K562 (cell line): ENCODE results near the gene KNG1. TPM values are rescaled to one million over a fixed set of nuclear protein-coding genes. Genes with fewer than 3 reads are reported as not detected.

Source experiments
- ATAC-seq: fragments of 200-7000 bp; cut with Tn5 transposase; 3 replicates; pipeline ENCODE4 v1.9.1; 2020; ENCODE audit warnings: moderate library complexity
- BruUV-seq: library from RNA; stranded (reverse); fragments of 400-500 nt; replicated peaks from 2 replicates; lab custom pipeline; 2021; lab: Mats Ljungman, UMichigan
- CTCF ChIA-PET: fragments of 300-600 bp; formaldehyde crosslinking; extraction: SDS; loops from one replicate; lab custom pipeline; 2021; ENCODE audit warnings: low intra/inter-chr PET ratio; lab: Yijun Ruan, JAX
- POLR2A ChIA-PET: fragments of 300-600, 350-650 bp; sonication (Branson Sonifier 250); formaldehyde crosslinking; extraction: SDS; loops from one replicate; lab custom pipeline; 2021; ENCODE audit warnings: antibody characterized with exemption, inconsistent platforms; lab: Yijun Ruan, JAX
- DNase-seq, 4 experiments: peaks; one replicate each; pipeline versions ENCODE4 v3.0.0 to v3.0.0-alpha.2; 2011 to 2018; ENCODE audit warnings: low spot score in 3 of 4, mixed read lengths in 3 of 4; ENCODE audit errors: extremely low read depth in 1 of 4
- FAIRE-seq: peaks from 2 replicates; lab custom pipeline; 2011; peaks lifted over from hg19 to GRCh38; lab: Jason Lieb, UNC
- H2AFZ ChIP-seq: 2 replicates; pipeline ENCODE4 v1.6.0; 2011; ENCODE audit warnings: low read depth, low read length, control low read depth, inconsistent platforms
- H3K27ac ChIP-seq: fragments of 200-600 bp; 3 replicates; pipeline ENCODE4 v1.8.0; 2011; ENCODE audit warnings: low read depth, mild to moderate bottlenecking, control low read depth, inconsistent platforms, low read length, moderate library complexity, mixed read lengths; ENCODE audit errors: extremely low read depth
- H3K27me3 ChIP-seq, 2 experiments: fragments of 300-600 bp in 1 of 2; 2 replicates in 1 of 2; 3 replicates in 1 of 2; pipeline versions ENCODE4 v1.6.0 to v1.8.0; 2011; ENCODE audit warnings: inconsistent platforms in 2 of 2, low read length in 2 of 2, mild to moderate bottlenecking in 1 of 2, mixed read lengths in 1 of 2, moderate library complexity in 1 of 2; ENCODE audit not compliant: control insufficient read depth in 2 of 2, insufficient read depth in 2 of 2
- H3K36me3 ChIP-seq: fragments of 300-600 bp; 3 replicates; pipeline ENCODE4 v1.8.0; 2011; ENCODE audit warnings: mild to moderate bottlenecking, low read length, inconsistent platforms; ENCODE audit not compliant: control insufficient read depth, insufficient read depth
- H3K4me1 ChIP-seq, 2 experiments: fragments of 200-600 bp in 1 of 2; replicated peaks in 1 of 2; 2 replicates in 1 of 2; 3 replicates in 1 of 2; pipeline versions ENCODE4 v1.5.1 to v1.8.0; 2011; ENCODE audit warnings: inconsistent platforms in 2 of 2, low read length in 2 of 2, mild to moderate bottlenecking in 1 of 2, mixed read lengths in 1 of 2, moderate library complexity in 1 of 2; ENCODE audit not compliant: control insufficient read depth in 2 of 2, insufficient read depth in 2 of 2
- H3K4me2 ChIP-seq: 2 replicates; pipeline ENCODE4 v1.6.1; 2011; ENCODE audit warnings: low read length, control low read depth, inconsistent platforms, mixed read lengths; ENCODE audit not compliant: insufficient read depth
- H3K4me3 ChIP-seq: fragments of 200-600 bp; sonication (generic), shearing (Covaris generic); 2 replicates; pipeline ENCODE4 v1.5.1; 2016; ENCODE audit warnings: control low read depth, inconsistent platforms
- H3K79me2 ChIP-seq: fragments of 200-600 bp; 3 replicates; pipeline ENCODE4 v1.8.0; 2011; ENCODE audit warnings: low read length, inconsistent platforms; ENCODE audit not compliant: control insufficient read depth, insufficient read depth
- H3K9ac ChIP-seq, 2 experiments: 2 replicates each; pipeline versions ENCODE4 v1.6.0 to v1.6.1; 2011; ENCODE audit warnings: low read depth in 2 of 2, low read length in 2 of 2, control low read depth in 1 of 2, inconsistent platforms in 1 of 2, mild to moderate bottlenecking in 1 of 2, mixed read lengths in 1 of 2; ENCODE audit not compliant: insufficient read depth in 1 of 2
- H3K9me1 ChIP-seq: one replicate; pipeline ENCODE4 v1.6.0; 2011; ENCODE audit warnings: inconsistent platforms, mild to moderate bottlenecking, low read length, moderate library complexity; ENCODE audit not compliant: control insufficient read depth, insufficient read depth
- H3K9me3 ChIP-seq: replicated peaks from 2 replicates; pipeline ENCODE4 v1.5.1; 2011; ENCODE audit warnings: low read depth, low read length, inconsistent platforms; ENCODE audit not compliant: control insufficient read depth, insufficient read depth
- H4K20me1 ChIP-seq: replicated peaks from 2 replicates; pipeline ENCODE4 v1.6.1; 2011; ENCODE audit warnings: low read length, inconsistent platforms, mixed read lengths; ENCODE audit not compliant: control insufficient read depth, insufficient read depth
- ERF ChIP-seq: fragments of 450-650 bp; formaldehyde crosslinking; IDR thresholded peaks from 2 replicates; pipeline ENCODE4 v1.4.0; 2020; ENCODE audit warnings: mild to moderate bottlenecking, mixed read lengths
- EWSR1 ChIP-seq: fragments of 450-650 bp; IDR thresholded peaks from 2 replicates; pipeline ENCODE4 v1.6.1; 2018; ENCODE audit warnings: borderline replicate concordance, mild to moderate bottlenecking, low read depth, moderate library complexity; ENCODE audit not compliant: partially characterized antibody
- KDM5B ChIP-seq: fragments of 200-600 bp; sonication (generic); IDR thresholded peaks from 2 replicates; pipeline ENCODE4 v1.6.1; 2012; ENCODE audit warnings: low read depth, mild to moderate bottlenecking, moderate library complexity, low read length, control low read depth, inconsistent platforms; ENCODE audit not compliant: insufficient replicate concordance
- MCM2 ChIP-seq: fragments of 450-650 bp; IDR thresholded peaks from 2 replicates; pipeline ENCODE4 v1.6.1; 2017; ENCODE audit warnings: low read depth, mild to moderate bottlenecking
- PURB ChIP-seq: sonication (generic); formaldehyde crosslinking; IDR thresholded peaks from 2 replicates; pipeline ENCODE4 v1.9.0; 2021; ENCODE audit warnings: low read depth, mild to moderate bottlenecking, missing genetic modification reagents
- RFX7 ChIP-seq: fragments of 250-450 bp; sonication (Bioruptor Pico); IDR thresholded peaks from 2 replicates; pipeline ENCODE4 v1.5.1; 2021; ENCODE audit warnings: mild to moderate bottlenecking
- SMARCA5 ChIP-seq: fragments of 450-650 bp; IDR thresholded peaks from 2 replicates; pipeline ENCODE4 v1.6.1; 2016
- SPI1 ChIP-seq: IDR thresholded peaks from 2 replicates; pipeline ENCODE4 v1.6.1; 2011; ENCODE audit warnings: low read depth, low read length, control low read depth, borderline replicate concordance
- ZNF780A ChIP-seq: fragments of 250-450 bp; sonication (Bioruptor Pico); IDR thresholded peaks from 2 replicates; pipeline ENCODE4 v1.5.0; 2021; ENCODE audit warnings: mild to moderate bottlenecking
- WGBS: fragments of 100-300 bp; shearing (Covaris generic); methylation state at CpG from one replicate; pipeline ENCODE4 v1.1.6; 2016; ENCODE audit warnings: low coverage, mixed read lengths; ENCODE audit not compliant: insufficient coverage; ENCODE audit errors: missing lambda C conversion rate; 5-methylcytosine and 5-hydroxymethylcytosine counted together
- in situ Hi-C: fragments of 300-500 bp; cut with MboI; formaldehyde crosslinking; loops from 4 replicates; pipeline ENCODE4 v1.15.0; 2018; ENCODE audit warnings: inconsistent platforms, mixed read lengths
- intact Hi-C: fragments of 100-400 bp; cut with micrococcal nuclease; formaldehyde crosslinking; loops from 2 replicates; pipeline ENCODE4 v1.14.2; 2022
- polyA plus RNA-seq, 8 experiments: library from polyadenylated mRNA; depleted of rRNA in 4 of 8; stranded (reverse) in 5 of 8; unstranded in 3 of 8; fragments of >200 nt; fragmentation: Nextera tagmentation in 2 of 8; fragmentation: Illumina TruSeq in 1 of 8; extraction: Ambion mirVana in 2 of 8; extraction: Trizol in 1 of 8; gene quantifications; 2 replicates each; pipeline versions ENCODE4 v1.2.1 to v1.2.3, GENCODE V29; 2011 to 2014; ENCODE audit warnings: inconsistent platforms in 1 of 8, missing spikeins in 1 of 8
- total RNA-seq, 7 experiments: library from RNA; depleted of rRNA in 6 of 7; stranded (reverse); fragments of >200 nt in 6 of 7; fragmentation: Illumina TruSeq in 2 of 7; extraction: Trizol in 2 of 7; gene quantifications; 2 replicates each; pipeline versions ENCODE4 v1.2.1 to v1.2.3, GENCODE V29; 2011 to 2021; ENCODE audit warnings: low replicate concordance in 1 of 7
- TF ChIP-seq, protein P1 (sequence below): sonication (generic); formaldehyde crosslinking; IDR thresholded peaks from 2 replicates; pipeline ENCODE4 v1.8.0; 2022; ENCODE audit warnings: mild to moderate bottlenecking, missing genetic modification reagents, borderline replicate concordance
- TF ChIP-seq, protein P2 (sequence below): fragments of 450-650 bp; IDR thresholded peaks from 2 replicates; pipeline ENCODE4 v1.6.1; 2016
- TF ChIP-seq, protein P3 (sequence below): fragments of 450-650 bp; formaldehyde crosslinking; IDR thresholded peaks from 2 replicates; pipeline ENCODE4 v1.4.0; 2022; ENCODE audit warnings: missing genetic modification characterization

Gene KNG1
- total and polyA plus RNA-seq, 9 of the 15 experiments (the other 6 are each of a cell fraction or from before 2014, with no cell fraction given), result 0.09 TPM; not detected in 8

DNA sequence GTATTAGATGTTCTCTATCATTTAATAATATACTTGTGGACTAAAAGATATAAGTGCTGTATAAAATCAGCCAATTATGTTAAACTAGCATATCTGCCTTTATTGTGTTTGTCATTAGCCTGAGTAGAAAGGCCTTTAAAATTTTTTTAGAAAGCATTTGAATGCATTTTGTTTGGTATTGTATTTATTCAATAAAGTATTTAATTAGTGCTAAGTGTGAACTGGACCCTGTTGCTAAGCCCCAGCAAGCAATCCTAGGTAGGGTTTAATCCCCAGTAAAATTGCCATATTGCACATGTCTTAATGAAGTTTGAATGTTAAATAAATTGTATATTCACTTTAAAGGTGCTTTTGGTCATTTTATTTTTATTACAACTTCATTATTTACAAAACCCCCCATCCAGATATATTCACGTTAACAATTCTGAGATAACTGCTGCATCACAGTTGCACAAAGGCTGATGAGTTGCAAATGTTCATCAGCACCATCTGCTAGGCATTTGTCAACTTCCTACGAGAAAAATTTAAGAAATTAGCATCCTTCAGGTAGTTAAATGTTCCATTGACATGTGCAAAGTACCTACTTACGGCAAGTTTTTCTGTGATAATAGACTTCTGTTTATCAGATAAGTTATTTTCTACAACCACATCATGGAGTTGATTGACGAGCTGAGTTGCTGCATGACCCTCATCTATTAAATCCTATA, 72.5 kb downstream of the KNG1 start (continued):
- TF ChIP-seq, protein P1, sequence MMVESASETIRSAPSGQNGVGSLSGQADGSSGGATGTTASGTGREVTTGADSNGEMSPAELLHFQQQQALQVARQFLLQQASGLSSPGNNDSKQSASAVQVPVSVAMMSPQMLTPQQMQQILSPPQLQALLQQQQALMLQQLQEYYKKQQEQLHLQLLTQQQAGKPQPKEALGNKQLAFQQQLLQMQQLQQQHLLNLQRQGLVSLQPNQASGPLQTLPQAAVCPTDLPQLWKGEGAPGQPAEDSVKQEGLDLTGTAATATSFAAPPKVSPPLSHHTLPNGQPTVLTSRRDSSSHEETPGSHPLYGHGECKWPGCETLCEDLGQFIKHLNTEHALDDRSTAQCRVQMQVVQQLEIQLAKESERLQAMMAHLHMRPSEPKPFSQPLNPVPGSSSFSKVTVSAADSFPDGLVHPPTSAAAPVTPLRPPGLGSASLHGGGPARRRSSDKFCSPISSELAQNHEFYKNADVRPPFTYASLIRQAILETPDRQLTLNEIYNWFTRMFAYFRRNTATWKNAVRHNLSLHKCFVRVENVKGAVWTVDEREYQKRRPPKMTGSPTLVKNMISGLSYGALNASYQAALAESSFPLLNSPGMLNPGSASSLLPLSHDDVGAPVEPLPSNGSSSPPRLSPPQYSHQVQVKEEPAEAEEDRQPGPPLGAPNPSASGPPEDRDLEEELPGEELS (CRISPR knock-in tag), result no peak
- TF ChIP-seq PURB (CRISPR knock-in tag), result no peak

DNA sequence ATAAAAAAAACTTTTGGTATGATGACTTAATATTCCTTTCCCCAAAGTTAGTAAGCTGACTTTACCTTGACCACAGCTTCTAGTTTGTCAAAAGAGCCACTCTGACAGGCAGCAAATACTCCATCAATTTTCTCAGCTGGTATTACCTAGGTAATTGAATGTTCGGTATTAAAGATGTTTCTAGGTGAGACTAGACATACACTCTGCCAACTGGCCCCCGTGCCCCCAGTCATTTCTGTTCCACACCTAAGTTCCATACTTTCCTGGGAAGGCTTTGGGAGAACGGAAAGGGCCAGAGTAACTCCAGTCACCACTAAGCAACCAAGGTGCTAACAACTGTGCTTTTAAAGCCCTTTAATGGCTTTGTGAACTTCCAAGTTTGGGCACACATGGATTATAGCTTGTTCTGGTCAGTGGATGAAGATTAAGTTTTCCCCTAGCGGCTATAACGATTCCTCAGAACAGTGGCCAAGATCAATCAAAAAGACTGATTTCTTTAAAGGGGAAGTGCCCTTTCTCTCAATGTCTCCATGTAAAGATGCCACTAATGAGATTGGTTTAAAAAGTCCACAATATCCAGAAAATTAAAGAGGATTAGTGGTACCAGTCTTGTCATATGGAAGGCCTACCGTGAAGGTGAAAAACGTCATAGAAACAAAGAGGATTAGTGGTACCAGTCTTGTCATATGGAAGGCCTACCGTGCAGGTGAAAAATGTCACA, 73.3 kb downstream of the KNG1 start:
- peaks cover 97% of the 10 kb centered on the region for H3K36me3 ChIP-seq
- intact Hi-C loops, result no loop called here
- DNase-seq (peak in 2 of 4 experiments; percentile 15 to 54), ATAC-seq (peak; percentile 65), FAIRE-seq (no peak)
- POLR2A ChIA-PET, result interaction anchor here (0.6 to 3.1 kb wide), 7 partner anchors 7 to 311 kb away, joined by 3 to 24 read pairs (median 3); partner anchors contain the start of genes EIF4A2 and RFC4
- H3K79me2 ChIP-seq, result peaks cover 37% of the 10 kb centered on the region
- in situ Hi-C loops, result no loop called here
- H3K9ac ChIP-seq, result no peak overlapping the region
- no peak overlapping the region for H3K4me3 ChIP-seq
- peaks cover 46% of the 10 kb centered on the region for H4K20me1 ChIP-seq
- H3K9me1 ChIP-seq, result no peaks in the 10 kb centered on the region
- CTCF ChIA-PET, result no interaction called here
- H2AFZ ChIP-seq, result no peak overlapping the region
- WGBS, result 46% methylated on average over 8 of the region's 8 CpGs
- peaks cover 0 to 18% of the 10 kb centered on the region in 2 experiments; a peak in 2 of 5 replicates for H3K4me1 ChIP-seq
- no peak overlapping the region for H3K4me2 ChIP-seq
- peak overlapping the region; percentile 23; the same call in 1 of the 3 replicates for H3K27ac ChIP-seq
- H3K27me3 ChIP-seq, result no peaks in the 10 kb centered on the region
- no peaks in the 10 kb centered on the region for H3K9me3 ChIP-seq
- BruUV-seq, result TSS peak; percentile 13
- peak; percentile 63 for TF ChIP-seq KDM5B
- TF ChIP-seq, protein P2, sequence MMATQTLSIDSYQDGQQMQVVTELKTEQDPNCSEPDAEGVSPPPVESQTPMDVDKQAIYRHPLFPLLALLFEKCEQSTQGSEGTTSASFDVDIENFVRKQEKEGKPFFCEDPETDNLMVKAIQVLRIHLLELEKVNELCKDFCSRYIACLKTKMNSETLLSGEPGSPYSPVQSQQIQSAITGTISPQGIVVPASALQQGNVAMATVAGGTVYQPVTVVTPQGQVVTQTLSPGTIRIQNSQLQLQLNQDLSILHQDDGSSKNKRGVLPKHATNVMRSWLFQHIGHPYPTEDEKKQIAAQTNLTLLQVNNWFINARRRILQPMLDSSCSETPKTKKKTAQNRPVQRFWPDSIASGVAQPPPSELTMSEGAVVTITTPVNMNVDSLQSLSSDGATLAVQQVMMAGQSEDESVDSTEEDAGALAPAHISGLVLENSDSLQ, result peak; percentile 27; the same call in 1 of the 2 replicates
- TF ChIP-seq, protein P3, sequence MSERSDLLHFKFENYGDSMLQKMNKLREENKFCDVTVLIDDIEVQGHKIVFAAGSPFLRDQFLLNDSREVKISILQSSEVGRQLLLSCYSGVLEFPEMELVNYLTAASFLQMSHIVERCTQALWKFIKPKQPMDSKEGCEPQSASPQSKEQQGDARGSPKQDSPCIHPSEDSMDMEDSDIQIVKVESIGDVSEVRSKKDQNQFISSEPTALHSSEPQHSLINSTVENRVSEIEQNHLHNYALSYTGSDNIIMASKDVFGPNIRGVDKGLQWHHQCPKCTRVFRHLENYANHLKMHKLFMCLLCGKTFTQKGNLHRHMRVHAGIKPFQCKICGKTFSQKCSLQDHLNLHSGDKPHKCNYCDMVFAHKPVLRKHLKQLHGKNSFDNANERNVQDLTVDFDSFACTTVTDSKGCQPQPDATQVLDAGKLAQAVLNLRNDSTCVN (CRISPR knock-in tag), result 0 out of 2 replicates have a peak, but pooled peaks have one; percentile 54
- TF ChIP-seq SPI1, result peak; percentile 83
- TF ChIP-seq MCM2, result no peak
- peak; percentile 82 for TF ChIP-seq EWSR1
- TF ChIP-seq ERF (CRISPR knock-in tag), result 0 out of 2 replicates have a peak, but pooled peaks have one; percentile 86
- peak; percentile 73; the same call in 1 of the 2 replicates for TF ChIP-seq RFX7 (CRISPR knock-in tag)
- TF ChIP-seq ZNF780A (CRISPR knock-in tag), result peak; percentile 82; the same call in 1 of the 2 replicates
- TF ChIP-seq SMARCA5, result no peak
